Kidney (tissue), 14 donors: ENCODE data around the gene LCN15. TPM values are rescaled to one million over a fixed set of nuclear protein-coding genes. Genes with fewer than 3 reads are reported as not detected.
A peak's percentile ranks its signal among the peaks of the same experiment; 100 is the strongest.
"Not testable (repeated sequence)": the region's sequence is repeated elsewhere in the genome, so short reads cannot be mapped to it uniquely, and the experiment has no call there.

ENCODE experiments used
- DNase-seq, 5 donors: peaks; one replicate each; pipeline ENCODE4 v3.0.0-alpha.2; 2013 to 2020
- FAIRE-seq: peaks from 2 replicates; lab custom pipeline; 2012; peaks lifted over from hg19 to GRCh38; lab: Jason Lieb, UNC
- H3K27ac ChIP-seq, 2 donors: one replicate each; pipeline ENCODE4 v1.7.0; 2013; ENCODE audit warnings: low read depth in 2 of 2, low read length in 2 of 2, inconsistent platforms in 1 of 2
- H3K27me3 ChIP-seq: one replicate; pipeline ENCODE4 v1.7.1; 2013; ENCODE audit warnings: low read length, inconsistent platforms; ENCODE audit not compliant: control insufficient read depth, insufficient read depth
- H3K36me3 ChIP-seq, 3 donors: one replicate each; pipeline versions ENCODE4 v1.7.0 to v1.7.1; 2013; ENCODE audit warnings: low read length in 3 of 3, control low read depth in 1 of 3, inconsistent platforms in 1 of 3; ENCODE audit not compliant: insufficient read depth in 3 of 3, control insufficient read depth in 2 of 3
- H3K4me1 ChIP-seq, 3 donors: one replicate each; pipeline versions ENCODE4 v1.7.0 to v1.7.1; 2013; ENCODE audit warnings: low read length in 3 of 3, inconsistent platforms in 1 of 3, low read depth in 1 of 3; ENCODE audit not compliant: control insufficient read depth in 2 of 3, insufficient read depth in 2 of 3
- H3K4me3 ChIP-seq, 3 donors: one replicate each; pipeline versions ENCODE4 v1.7.0 to v1.8.1; 2013; ENCODE audit warnings: low read length in 3 of 3, control low read depth in 1 of 3, inconsistent platforms in 1 of 3
- H3K9ac ChIP-seq, 3 donors: one replicate each; pipeline versions ENCODE4 v1.7.0 to v1.7.1; 2013; ENCODE audit warnings: low read length in 3 of 3, control low read depth in 1 of 3, inconsistent platforms in 1 of 3
- H3K9me3 ChIP-seq, 3 donors: one replicate each; pipeline versions ENCODE4 v1.7.0 to v1.7.1; 2013; ENCODE audit warnings: low read length in 3 of 3, control low read depth in 1 of 3, inconsistent platforms in 1 of 3; ENCODE audit not compliant: control insufficient read depth in 2 of 3, insufficient read depth in 1 of 3
- intact Hi-C: fragments of 100-400 bp; cut with DNase I; formaldehyde crosslinking; loops from one replicate; pipeline ENCODE4 v1.11.1; 2022
- polyA plus RNA-seq: library from polyadenylated mRNA; stranded (reverse); fragments of 350-450 nt; fragmentation: Illumina TruSeq; extraction: RNeasy Lipid Tissue Mini Kit (QIAGEN cat#74804); gene quantifications from one replicate; pipeline ENCODE4 v1.2.3, GENCODE V29; 2014; ENCODE audit warnings: low read depth, low replicate concordance; ENCODE audit not compliant: insufficient read depth
- total RNA-seq: library from RNA; stranded (reverse); fragmentation: NEBNext Ultra II Directional; extraction: Animal tissue kit (Norgen Biotek cat#: 25700); gene quantifications from one replicate; pipeline ENCODE4 v1.2.1, GENCODE V29; 2021
- TF ChIP-seq, protein P1 (sequence below): IDR thresholded peaks from 3 replicates; pipeline ENCODE4 v1.5.1; 2012; ENCODE audit warnings: mild to moderate bottlenecking, moderate library complexity, borderline replicate concordance; ENCODE audit not compliant: insufficient read depth; ENCODE audit errors: extremely low read depth
- donor health status: control.
- donor health status: control.
- donor health status: control.
- donor health status: control.
- donor health status: control.
- donor health status: DM: yes; HTN: yes; CAD: no.
- donor health status: Normal renal cell carcinoma (clear cell type).

Gene LCN15
- total and polyA plus RNA-seq, 2 donors from 2014 or later = not detected

GRCh38 chr9:136805207-136805740 is 41.0 kb upstream of the LCN15 start:
- no peak overlapping the region for H3K9ac ChIP-seq
- H3K4me1 ChIP-seq = peaks cover 0 to 21% (median 6%) of the 10 kb centered on the region in 3 donors
- no peak overlapping the region for H3K4me3 ChIP-seq
- DNase-seq = peak in 3 of 5 donors; percentile 38 to 60 (median 46)
- no peak for FAIRE-seq
- H3K27me3 ChIP-seq = no peaks in the 10 kb centered on the region
- intact Hi-C loops = no loop called here
- H3K27ac ChIP-seq = no peak overlapping the region
- no peaks in the 10 kb centered on the region for H3K9me3 ChIP-seq
- H3K36me3 ChIP-seq = peaks cover 0 to 5% (median 0%) of the 10 kb centered on the region in 3 donors
- TF ChIP-seq, protein P1, sequence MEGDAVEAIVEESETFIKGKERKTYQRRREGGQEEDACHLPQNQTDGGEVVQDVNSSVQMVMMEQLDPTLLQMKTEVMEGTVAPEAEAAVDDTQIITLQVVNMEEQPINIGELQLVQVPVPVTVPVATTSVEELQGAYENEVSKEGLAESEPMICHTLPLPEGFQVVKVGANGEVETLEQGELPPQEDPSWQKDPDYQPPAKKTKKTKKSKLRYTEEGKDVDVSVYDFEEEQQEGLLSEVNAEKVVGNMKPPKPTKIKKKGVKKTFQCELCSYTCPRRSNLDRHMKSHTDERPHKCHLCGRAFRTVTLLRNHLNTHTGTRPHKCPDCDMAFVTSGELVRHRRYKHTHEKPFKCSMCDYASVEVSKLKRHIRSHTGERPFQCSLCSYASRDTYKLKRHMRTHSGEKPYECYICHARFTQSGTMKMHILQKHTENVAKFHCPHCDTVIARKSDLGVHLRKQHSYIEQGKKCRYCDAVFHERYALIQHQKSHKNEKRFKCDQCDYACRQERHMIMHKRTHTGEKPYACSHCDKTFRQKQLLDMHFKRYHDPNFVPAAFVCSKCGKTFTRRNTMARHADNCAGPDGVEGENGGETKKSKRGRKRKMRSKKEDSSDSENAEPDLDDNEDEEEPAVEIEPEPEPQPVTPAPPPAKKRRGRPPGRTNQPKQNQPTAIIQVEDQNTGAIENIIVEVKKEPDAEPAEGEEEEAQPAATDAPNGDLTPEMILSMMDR = no peak

- intact Hi-C loops = no loop called here
- Histone ChIP-seq H3K9me3 (no peaks in the 10 kb centered on the region), H3K36me3 (peaks cover 0 to 5% (median 0%) of the 10 kb centered on the region in 3 donors), H3K27ac (no peak overlapping the region), H3K27me3 (no peaks in the 10 kb centered on the region), H3K4me1 (peaks cover 0 to 20% (median 6%) of the 10 kb centered on the region in 3 donors), H3K9ac (no peak overlapping the region), H3K4me3 (no peak overlapping the region)
- peak in 2 of 5 donors; percentile 48 to 76 for DNase-seq
- TF ChIP-seq, protein P1 = no peak
- FAIRE-seq = no peak
These were observed 40.3 kb upstream of the LCN15 start for GRCh38 chr9:136804509-136805206.

DNA sequence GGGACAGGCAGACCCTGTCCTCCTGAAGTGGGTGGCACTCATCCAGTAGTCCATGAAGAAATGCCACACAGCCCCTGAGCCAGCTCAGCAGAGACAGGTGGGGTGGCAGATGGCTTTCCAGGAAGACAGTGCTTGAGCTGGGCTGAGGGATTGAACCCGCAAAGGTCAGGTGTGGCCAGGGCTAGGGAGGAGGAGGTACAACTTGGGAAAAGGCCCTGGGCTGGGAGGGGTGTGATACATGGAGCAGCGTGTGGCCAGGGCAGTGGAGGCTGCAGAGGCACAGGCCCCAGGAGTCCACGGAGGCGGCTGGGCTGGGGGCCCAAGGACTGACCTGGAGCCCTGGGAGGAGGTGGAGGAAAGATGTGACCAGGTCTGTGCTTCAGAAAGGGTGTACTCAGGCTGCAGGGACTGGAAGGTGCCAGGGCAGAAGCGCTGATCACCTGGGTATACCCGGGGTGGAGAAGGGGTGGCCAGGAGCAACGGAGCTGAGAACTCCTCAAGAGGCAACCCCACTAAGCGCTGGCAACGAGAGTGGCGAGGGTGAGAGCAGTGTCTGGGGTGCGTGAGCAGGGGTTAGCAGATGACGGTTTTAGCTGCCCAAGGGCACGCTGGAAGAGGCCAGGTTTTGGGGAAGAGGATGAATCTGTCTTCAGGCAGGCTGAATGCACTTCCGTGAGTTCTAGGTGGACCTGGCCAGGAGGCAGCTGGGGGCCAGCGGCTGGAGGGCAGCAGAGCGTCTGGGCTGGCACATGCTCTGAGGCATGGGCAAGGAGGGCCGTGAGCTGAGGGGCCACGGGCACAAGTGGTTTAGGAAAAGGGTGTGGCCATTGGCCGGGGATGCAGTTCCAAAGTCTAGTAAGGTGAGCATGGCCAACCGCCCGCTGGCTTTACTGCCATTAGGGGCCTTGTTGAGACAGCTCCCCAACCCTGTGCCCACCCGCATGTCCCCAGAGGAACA is 39.5 kb upstream of the LCN15 start:
- TF ChIP-seq, protein P1 = no peak
- Histone ChIP-seq H3K9ac (no peak overlapping the region), H3K4me1 (peaks cover 0 to 24% (median 6%) of the 10 kb centered on the region in 3 donors), H3K9me3 (no peaks in the 10 kb centered on the region), H3K27ac (no peak overlapping the region), H3K36me3 (peaks cover 0 to 5% (median 0%) of the 10 kb centered on the region in 3 donors), H3K4me3 (no peak overlapping the region), H3K27me3 (no peaks in the 10 kb centered on the region)
- intact Hi-C loops = no loop called here
- DNase-seq (peak in 2 of 5 donors; percentile 36 to 65), FAIRE-seq (no peak)

DNA sequence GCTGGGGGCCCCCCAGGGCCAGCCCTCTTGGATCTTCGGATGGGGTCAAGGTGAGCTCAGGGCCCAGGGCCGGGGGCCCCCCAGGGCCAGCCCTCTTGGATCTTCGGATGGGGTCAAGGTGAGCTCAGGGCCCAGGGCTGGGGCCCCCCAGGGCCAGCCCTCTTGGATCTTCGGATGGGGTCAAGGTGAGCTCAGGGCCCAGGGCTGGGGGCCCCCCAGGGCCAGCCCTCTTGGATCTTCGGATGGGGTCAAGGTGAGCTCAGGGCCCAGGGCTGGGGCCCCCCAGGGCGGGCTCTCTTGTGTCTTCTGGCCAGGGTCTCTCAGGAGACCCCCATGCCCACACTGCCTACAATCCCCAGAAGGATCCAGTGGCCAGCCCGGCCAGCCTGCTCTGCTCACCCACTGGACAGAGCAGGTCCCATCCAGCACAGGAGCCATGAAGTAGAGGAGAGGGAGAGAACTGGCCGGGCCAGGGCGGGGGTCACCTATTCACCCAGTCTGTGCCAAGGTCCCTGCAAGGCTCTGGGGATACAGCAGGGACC is 38.8 kb upstream of the LCN15 start:
- DNase-seq = peak in 2 of 5 donors; percentile 45 to 58
- H3K36me3 ChIP-seq, FAIRE-seq, H3K9ac ChIP-seq, H3K4me3 ChIP-seq, H3K27me3 ChIP-seq, intact Hi-C loops, H3K9me3 ChIP-seq, H3K27ac ChIP-seq: not testable (repeated sequence)
- H3K4me1 ChIP-seq = peaks cover 0 to 25% (median 6%) of the 10 kb centered on the region in 3 donors
